ENCODE data around the gene CYP2C8. TPM values are rescaled to one million over a fixed set of nuclear protein-coding genes. Genes with fewer than 3 reads are reported as not detected.

CYP2C8 gene
- total RNA-seq, 1 donor: not detected

DNA sequence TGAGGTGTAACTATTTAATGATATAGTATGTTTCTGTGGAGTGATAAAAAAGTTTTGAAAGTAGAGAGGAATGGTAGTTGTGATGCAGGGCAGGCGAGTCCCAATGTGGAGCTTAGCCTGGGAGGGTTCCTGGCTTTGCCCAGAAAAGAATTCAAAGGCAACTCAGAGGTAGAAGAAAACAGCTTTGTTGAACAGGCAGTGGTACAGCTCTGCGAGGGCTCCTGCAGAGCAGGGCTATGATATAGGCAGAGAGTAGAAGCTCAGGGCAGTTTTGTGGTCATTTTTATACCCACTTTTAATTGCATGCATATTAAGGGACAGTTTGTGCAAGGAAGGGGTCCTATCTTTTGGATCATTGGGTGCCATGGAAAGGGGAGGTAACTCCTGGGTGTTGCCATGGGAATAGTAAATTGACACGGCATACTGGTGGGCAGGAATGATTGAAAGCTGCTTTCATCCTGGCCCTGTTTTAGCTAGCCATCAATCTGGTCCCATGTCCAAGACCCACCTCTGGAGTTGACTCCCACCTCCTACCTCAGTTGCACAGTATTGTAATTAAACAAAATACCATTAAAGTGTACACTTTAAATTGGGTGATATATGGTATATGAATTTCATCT, 12.4 kb downstream of the CYP2C8 start:
- no peak for DNase-seq (ENCODE audit: low read depth)
- TF ChIP-seq, protein P1, sequence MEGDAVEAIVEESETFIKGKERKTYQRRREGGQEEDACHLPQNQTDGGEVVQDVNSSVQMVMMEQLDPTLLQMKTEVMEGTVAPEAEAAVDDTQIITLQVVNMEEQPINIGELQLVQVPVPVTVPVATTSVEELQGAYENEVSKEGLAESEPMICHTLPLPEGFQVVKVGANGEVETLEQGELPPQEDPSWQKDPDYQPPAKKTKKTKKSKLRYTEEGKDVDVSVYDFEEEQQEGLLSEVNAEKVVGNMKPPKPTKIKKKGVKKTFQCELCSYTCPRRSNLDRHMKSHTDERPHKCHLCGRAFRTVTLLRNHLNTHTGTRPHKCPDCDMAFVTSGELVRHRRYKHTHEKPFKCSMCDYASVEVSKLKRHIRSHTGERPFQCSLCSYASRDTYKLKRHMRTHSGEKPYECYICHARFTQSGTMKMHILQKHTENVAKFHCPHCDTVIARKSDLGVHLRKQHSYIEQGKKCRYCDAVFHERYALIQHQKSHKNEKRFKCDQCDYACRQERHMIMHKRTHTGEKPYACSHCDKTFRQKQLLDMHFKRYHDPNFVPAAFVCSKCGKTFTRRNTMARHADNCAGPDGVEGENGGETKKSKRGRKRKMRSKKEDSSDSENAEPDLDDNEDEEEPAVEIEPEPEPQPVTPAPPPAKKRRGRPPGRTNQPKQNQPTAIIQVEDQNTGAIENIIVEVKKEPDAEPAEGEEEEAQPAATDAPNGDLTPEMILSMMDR (IDR thresholded peaks at IDR 0.05; ENCODE audit: insufficient read depth, low read length): no peak
- no peak overlapping the region for H3K4me3 ChIP-seq (ENCODE audit: low read depth, low read length)

GRCh38 chr10:95049919-95050318, 19.4 kb downstream of the CYP2C8 start:
- no peak for DNase-seq (ENCODE audit: low read depth)
- TF ChIP-seq, protein P1 (IDR thresholded peaks at IDR 0.05; ENCODE audit: insufficient read depth, low read length): no peak
- no peak overlapping the region for H3K4me3 ChIP-seq (ENCODE audit: low read depth, low read length)

DNA sequence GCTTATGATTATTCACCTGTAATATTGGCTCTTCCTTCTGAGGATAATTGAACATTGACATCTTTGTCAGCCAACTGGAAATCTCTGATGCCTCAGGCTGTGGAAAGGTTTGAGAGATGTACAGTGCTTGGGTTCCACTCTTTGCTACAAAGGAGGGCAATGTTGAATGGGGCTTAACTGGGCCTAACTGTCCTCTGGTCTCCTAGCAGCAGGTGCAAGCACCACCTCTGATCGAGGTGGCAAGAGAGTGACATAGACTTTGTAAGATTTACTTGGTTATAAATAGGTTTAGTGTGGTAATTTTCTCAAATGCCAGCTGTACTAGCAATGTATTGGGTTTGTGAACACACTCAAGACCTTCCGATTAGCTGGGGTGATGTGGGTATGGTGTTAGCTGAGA, 21.1 kb downstream of the CYP2C8 start:
- DNase-seq (ENCODE audit: low read depth): no peak
- H3K4me3 ChIP-seq (ENCODE audit: low read depth, low read length): no peak overlapping the region
- TF ChIP-seq, protein P1 (IDR thresholded peaks at IDR 0.05; ENCODE audit: insufficient read depth, low read length): no peak

DNA sequence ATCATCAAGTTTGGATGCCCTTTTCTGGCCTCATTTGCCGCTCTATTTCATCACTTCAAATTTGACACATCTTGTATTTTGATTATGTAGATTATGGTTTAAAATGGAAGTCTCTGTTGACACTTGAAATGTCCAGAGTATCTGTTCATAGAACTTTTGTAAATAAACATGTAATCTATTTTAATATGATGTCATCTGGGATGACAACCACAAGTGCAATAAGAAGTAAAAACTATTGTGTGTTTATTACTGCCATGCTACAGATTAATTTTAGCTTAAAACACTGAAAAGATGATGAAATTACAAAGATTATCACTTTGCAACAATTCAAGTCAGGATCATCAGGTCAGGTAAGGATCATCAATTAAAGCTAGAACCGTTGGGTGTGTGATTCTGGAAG, 30.0 kb downstream of the CYP2C8 start:
- no peak for DNase-seq (ENCODE audit: low read depth)
- TF ChIP-seq, protein P1 (IDR thresholded peaks at IDR 0.05; ENCODE audit: insufficient read depth, low read length): no peak

GRCh38 chr10:95035332-95036295, 33.7 kb downstream of the CYP2C8 start:
- TF ChIP-seq, protein P1 (IDR thresholded peaks at IDR 0.05; ENCODE audit: insufficient read depth, low read length): no peak
- no peak for DNase-seq (ENCODE audit: low read depth)

More for the DNA sequence above, 30.0 kb downstream of the CYP2C8 start:
- no peak overlapping the region for H3K4me3 ChIP-seq (ENCODE audit: low read depth, low read length)

GRCh38 chr10:95034401-95034800, 34.9 kb downstream of the CYP2C8 start:
- DNase-seq (ENCODE audit: low read depth): no peak
- TF ChIP-seq, protein P1 (IDR thresholded peaks at IDR 0.05; ENCODE audit: insufficient read depth, low read length): no peak
- H3K4me3 ChIP-seq (ENCODE audit: low read depth, low read length): no peak overlapping the region

More at GRCh38 chr10:95035332-95036295, 33.7 kb downstream of the CYP2C8 start:
- no peak overlapping the region for H3K4me3 ChIP-seq (ENCODE audit: low read depth, low read length)

All from fibroblast of the aortic adventitia (primary cell).